ENCODE results near the gene PTPRT.

- TF ChIP-seq CTCF (IDR thresholded peaks at IDR 0.05) (no peak), REST (IDR thresholded peaks at IDR 0.05; ENCODE audit: low read depth, low read length) (no peak), USF1 (IDR thresholded peaks at IDR 0.05; ENCODE audit: borderline replicate concordance, low read depth) (no peak), GABPA (IDR thresholded peaks at IDR 0.05; ENCODE audit: low read depth) (no peak), RFX5 (IDR thresholded peaks at IDR 0.05; ENCODE audit: low read length) (no peak), YY1 (IDR thresholded peaks at IDR 0.05; ENCODE audit: low read depth) (no peak)
These were observed 283.6 kb downstream of the PTPRT start for GRCh38 chr20:42906120-42906519.

Measured in SK-N-SH (cell line).